A549 treated with dexamethasone at 1 μM for 4 hours (cell line): ENCODE measurements around the gene KRTAP2-3. TPM values are rescaled to one million over a fixed set of nuclear protein-coding genes. Genes with fewer than 3 reads are reported as not detected.

Experiments used
- total RNA-seq: library from RNA; stranded (reverse); fragments of 200-300 nt; extraction: Qiagen RNA extraction; gene quantifications from 5 replicates; pipeline ENCODE4 v1.2.3, GENCODE V29; 2022

The KRTAP2-3 gene, protein sequence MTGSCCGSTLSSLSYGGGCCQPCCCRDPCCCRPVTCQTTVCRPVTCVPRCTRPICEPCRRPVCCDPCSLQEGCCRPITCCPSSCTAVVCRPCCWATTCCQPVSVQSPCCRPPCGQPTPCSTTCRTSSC
- 0.18 TPM in 1 of 5 replicates, not detected in the others for total RNA-seq

DNA sequence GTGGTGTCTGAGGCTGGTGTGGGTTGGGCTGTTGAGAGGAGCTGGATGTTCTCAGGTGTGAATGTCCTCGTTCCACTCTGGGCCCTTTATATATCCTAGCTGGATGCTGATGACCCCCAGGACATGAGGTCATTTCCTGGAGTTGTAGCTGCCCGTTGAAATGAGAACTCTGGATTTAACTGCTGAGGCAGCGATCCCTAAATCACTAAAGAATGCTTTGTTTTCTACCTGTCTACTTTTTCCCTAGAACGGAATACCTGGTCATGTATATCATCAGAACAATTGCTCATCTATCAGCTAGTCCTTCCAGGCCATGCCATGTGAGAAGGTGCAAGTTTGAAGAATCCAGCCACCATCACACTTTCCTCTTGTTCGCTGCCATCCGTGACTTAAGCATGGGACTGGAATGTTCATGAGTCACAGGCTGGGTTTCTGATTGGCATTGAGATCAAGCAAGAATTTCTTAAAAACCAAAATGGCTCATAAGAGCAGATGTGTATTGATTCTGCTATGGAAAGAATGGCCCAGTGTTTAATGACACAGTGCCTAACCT lies at the start of gene KRTAP2-3:
Gene KRTAP2-3, minus strand, starts transcription at position 63 of the 553 bp plus-strand sequence. CDS start 64 bp downstream, outside the sequence.

DNA sequence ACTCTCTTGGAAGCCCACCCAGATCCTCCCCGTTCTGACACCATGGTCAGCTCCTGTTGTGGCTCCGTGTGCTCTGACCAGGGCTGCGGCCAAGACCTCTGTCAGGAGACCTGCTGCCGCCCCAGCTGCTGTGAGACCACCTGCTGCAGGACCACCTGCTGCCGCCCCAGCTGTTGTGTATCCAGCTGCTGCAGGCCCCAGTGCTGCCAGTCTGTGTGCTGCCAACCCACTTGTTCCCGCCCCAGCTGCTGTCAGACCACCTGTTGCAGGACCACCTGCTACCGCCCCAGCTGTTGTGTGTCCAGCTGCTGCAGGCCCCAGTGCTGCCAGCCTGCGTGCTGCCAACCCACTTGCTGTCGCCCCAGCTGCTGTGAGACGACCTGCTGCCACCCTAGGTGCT lies 45.4 kb upstream of the KRTAP2-3 start, which contains the start of gene KRTAP4-9:
Gene KRTAP4-9, plus strand, starts transcription at position 43 of the 400 bp plus-strand sequence. Its CDS starts 0 bp downstream, at position 43.

DNA sequence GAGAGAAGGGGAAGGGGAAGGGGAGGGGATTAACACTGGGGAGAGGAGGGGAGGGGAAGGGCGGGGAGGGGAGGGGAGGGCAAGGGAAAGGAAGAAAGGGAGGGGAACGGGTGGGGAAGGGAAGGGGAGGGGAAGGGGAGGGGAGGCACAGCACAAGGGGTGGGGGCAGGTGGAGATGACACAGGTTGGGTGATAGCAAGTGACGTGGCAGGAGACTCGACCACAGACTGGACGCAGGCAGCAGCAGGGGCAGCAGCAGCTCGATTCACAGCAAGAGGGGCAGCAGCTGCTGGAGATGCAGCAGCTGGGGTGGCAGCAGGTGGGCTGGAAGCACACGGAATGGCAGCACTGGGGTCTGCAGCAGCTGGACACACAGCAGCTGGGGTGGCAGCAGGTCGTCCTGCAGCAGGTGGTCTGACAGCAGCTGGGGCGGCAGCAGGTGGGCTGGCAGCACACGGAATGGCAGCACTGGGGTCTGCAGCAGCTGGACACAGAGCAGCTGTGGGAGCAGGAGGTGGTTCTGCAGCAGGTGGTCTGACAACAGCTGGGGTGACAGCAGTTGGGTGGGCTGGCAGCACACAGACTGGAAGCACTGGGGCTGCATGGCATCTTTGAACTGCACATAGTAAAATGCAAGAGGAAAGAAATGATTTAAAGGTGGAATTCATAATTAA lies 41.8 kb upstream of the KRTAP2-3 start, which contains the start of gene KRTAP4-16:
Gene KRTAP4-16, minus strand, starts transcription at position 624 of the 674 bp plus-strand sequence. Its CDS starts 0 bp downstream, at position 624.

DNA sequence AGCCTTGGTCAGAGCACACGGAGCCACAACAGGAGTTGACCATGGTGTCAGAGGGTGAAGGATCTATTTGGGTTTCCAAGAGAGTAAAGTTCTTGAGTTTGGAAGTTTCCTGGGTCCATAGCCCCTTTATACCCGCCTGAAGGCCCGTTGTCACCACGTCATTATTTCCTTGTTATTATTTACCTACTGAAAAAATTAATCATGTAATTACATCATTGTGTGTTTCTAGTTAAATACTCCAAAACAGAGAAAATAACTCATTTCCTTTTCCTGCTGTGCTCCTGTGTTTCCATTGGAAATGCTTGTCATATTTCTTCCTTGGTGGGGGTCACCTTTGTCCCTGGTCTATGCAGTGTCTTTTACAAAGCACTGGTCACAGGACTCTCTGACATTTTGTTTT lies 38.1 kb upstream of the KRTAP2-3 start, which contains the start of gene KRTAP4-8:
Gene KRTAP4-8, minus strand, starts transcription at position 101 of the 400 bp plus-strand sequence. Its CDS starts 58 bp downstream, at position 43.

DNA sequence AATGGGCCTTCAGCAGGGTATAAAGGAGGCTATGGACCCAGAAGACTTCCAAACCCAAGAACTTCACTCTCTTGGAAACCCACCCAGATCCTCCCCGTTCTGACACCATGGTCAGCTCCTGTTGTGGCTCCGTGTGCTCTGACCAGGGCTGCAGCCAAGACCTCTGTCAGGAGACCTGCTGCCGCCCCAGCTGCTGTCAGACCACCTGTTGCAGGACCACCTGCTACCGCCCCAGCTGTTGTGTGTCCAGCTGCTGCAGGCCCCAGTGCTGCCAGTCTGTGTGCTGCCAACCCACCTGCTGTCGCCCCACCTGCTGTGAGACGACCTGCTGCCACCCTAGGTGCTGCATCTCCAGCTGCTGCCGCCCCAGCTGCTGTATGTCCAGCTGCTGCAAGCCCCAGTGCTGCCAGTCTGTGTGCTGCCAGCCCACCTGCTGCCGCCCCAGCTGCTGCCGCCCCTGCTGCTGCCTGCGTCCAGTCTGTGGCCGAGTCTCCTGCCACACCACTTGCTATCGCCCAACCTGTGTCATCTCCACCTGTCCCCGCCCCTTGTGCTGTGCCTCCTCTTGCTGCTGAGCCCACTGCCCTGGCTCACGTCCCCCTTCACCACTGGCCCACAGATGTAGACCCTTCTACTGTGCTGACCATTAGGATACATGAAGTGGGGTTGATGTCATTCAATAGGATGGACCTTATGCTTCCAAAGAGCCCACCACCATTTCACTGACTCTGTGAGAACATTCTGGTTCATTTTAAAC lies 24.4 kb upstream of the KRTAP2-3 start, which contains the start of gene KRTAP4-7:
Gene KRTAP4-7, plus strand, starts transcription at position 51 of the 757 bp plus-strand sequence. Its CDS starts 57 bp downstream, at position 108.

DNA sequence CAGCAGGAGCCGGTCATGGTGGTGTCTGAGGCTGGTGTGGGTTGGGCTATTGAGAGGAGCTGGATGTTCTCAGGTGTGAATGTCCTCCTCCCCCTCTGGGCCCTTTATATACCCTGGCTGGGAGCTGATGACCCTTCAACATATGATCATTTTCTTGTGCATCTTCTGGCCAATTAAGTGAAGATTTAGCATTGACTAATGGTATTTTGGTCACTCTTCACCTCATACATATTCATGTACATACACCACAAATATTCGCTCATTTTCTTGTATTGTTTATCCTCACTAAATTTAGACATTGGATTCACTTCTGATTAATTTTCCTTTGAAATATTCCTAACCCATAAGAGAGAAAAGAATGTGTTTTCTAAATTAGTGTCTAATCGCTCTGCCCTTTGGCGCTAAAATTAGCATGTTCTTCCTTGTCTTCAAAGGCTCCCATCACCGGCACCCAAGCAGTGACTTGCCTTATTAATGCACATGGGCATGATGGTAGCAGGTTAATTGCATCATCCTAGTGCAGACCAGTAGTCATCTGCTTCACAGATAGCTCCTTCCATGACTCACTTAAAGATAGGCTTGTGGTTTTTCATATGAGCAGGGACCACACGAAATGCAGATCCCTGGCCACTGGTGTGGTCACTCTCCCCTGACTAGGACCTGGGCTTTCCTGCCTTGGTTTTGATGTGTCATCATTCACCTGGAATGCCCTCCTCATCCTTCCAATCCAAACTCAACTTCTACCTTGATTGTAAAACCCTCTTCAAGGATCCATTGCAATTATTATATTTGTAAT lies 6.1 kb upstream of the KRTAP2-3 start, which contains the start of gene KRTAP2-4:
Gene KRTAP2-4, minus strand, starts transcription at position 51 of the 796 bp plus-strand sequence. Its CDS starts 34 bp downstream, at position 17.

DNA sequence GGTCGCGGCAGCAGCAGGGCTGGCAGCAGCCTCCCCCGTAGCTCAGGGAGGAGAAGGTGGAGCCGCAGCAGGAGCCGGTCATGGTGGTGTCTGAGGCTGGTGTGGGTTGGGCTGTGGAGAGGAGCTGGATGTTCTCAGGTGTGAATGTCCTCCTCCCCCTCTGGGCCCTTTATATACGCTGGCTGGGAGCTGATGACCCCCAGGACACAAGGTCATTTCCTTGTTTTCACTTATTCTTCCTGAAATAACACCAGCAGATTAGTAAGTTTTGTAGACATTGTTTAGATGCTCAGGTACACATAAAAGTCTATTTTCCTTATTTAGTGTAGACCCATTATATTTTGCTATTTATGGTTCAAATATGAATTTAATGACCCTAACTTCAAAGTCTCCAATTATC lies 4.8 kb downstream of the KRTAP2-3 start, which contains the start of gene KRTAP2-2:
Gene KRTAP2-2, minus strand, starts transcription at position 101 of the 400 bp plus-strand sequence. Its CDS starts 19 bp downstream, at position 82.

DNA sequence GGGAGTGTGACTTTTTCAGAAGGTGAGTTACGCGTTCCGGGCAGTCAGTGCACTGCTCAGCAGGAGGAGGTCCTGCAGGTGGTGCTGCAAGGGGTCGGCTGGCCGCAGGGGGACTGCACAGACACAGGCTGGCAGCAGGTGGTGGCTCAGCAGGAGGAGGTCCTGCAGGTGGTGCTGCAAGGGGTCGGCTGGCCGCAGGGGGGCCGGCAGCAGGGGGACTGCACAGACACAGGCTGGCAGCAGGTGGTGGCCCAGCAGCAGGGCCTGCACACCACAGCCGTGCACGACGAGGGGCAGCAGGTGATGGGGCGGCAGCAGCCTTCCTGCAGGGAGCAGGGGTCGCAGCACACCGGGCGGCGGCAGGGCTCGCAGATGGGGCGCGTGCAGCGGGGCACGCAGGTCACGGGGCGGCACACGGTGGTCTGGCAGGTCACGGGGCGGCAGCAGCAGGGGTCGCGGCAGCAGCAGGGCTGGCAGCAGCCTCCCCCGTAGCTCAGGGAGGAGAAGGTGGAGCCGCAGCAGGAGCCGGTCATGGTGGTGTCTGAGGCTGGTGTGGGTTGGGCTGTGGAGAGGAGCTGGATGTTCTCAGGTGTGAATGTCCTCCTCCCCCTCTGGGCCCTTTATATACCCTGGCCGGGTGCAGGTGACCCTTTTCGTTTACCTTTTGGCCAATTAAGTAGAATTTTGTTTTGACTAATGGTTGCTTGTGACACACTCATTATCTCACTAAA lies 13.0 kb downstream of the KRTAP2-3 start, which contains the start of gene KRTAP2-1:
Gene KRTAP2-1, minus strand, starts transcription at position 582 of the 731 bp plus-strand sequence. Its CDS starts 49 bp downstream, at position 533.

DNA sequence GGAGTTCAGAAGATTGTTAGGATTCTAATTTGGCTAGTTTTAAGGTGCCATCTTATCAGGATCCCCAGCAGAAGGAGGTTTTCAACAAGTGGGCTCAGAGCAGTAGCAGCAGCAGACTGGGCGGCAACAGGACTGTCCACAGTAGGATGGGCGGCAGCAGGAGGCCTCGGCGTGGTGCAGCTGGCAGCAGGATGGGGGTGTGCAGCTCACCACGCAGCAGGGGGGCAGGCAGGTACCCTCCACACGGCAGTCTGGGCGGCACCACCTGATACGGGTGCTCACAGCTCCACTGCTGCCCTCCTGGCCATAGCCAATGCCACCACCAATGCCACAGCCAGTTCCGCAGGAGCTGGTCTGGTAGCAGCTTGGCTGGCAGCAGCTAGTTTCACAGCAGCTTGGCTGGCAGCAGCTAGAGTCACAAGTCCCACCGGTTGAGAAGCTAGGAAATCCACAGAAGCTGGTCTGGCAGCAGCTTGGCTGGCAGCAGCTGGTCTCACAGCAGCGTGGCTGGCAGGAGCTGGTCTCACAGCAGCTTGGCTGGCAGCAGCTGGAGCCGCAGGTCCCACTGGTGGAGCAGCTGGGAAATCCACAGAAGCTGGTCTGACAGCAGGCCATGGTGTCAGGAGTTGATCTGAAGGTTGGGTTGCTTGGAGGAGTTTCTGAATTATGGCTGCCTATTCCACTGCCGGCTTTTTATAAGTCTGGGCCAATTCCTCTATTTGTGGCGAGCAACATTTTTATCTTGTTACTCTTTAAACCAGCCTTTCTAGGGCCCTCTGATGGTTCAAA lies 18.9 kb downstream of the KRTAP2-3 start, which contains the start of gene KRTAP1-1:
Gene KRTAP1-1, minus strand, starts transcription at position 668 of the 789 bp plus-strand sequence. Its CDS starts 53 bp downstream, at position 615.

DNA sequence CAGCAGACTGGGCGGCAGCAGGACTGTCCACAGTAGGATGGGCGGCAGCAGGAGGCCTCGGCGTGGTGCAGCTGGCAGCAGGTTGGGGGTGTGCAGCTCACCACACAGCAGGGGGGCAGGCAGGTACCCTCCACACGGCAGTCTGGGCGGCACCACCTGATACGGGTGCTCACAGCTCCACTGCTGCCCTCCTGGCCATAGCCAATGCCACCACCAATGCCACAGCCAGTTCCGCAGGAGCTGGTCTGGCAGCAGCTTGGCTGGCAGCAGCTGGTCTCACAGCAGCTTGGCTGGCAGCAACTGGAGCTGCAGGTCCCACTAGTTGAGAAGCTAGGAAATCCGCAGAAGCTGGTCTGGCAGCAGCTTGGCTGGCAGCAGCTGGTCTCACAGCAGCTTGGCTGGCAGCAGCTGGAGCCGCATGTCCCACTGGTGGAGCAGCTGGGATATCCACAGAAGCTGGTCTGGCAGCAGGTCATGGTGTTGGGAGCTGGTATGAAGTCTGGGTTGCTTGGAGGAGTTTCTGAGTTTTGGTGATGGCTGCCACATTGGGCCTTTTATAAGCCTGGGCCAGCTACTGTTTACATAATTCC lies 25.5 kb downstream of the KRTAP2-3 start, which contains the start of gene KRTAP1-3:
Gene KRTAP1-3, minus strand, starts transcription at position 529 of the 590 bp plus-strand sequence. Its CDS starts 53 bp downstream, at position 476.

DNA sequence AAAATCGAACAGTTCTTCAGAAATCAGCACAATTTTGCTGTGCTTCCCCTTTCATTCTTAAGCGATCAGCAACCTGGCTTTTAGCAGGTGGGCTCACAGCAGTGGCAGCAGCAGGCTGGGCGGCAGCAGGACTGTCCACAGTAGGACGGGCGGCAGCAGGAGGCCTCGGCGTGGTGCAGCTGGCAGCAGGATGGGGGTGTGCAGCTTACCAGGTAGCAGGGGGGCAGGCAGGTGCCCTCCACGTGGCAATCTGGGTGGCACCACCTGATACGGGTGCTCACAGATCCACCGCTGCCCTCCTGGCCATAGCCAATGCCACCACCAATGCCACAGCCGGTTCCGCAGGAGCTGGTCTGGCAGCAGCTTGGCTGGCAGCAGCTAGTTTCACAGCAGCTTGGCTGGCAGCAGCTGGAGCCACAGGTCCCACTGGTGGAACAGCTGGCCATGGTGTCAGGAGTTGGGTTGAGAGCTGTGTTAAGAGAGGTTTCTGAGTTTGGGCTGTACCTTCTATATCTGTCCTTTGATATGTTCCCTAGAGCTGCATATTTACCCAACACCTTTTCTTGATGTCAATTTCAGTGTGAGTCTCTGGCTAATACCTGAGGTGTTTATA lies 30.2 kb downstream of the KRTAP2-3 start, which contains the start of gene KRTAP1-4:
Gene KRTAP1-4, minus strand, starts transcription at position 563 of the 613 bp plus-strand sequence. Its CDS starts 117 bp downstream, at position 446.

DNA sequence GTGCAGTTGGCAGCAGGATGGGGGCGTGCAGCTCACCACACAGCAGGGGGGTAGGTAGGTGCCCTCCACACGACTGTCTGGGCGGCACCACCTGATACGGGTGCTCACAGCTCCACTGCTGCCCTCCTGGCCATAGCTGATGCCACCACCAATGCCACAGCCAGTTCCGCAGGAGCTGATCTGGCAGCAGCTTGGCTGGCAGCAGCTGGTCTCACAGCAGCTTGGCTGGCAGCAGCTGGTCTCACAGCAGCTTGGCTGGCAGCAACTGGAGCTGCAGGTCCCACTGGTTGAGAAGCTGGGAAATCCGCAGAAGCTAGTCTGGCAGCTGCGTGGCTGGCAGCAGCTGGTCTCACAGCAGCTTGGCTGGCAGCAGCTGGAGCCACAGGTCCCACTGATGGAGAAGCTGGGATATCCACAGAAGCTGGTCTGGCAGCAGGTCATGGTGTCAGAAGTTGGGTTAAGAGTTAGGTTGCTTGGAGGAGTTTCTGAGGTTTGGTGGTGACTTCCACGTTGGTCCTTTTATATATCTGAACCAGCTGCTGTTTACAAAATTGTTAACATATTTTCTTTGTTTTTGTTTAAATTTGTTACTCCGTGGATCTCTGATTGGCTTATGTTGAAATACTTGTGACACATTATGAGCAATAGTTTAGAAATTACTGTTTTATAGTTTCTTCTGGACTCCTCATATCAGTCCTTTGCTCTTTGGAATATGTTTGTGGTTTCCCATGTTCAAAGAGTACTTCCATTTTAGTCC lies 33.0 kb downstream of the KRTAP2-3 start, which contains the start of gene KRTAP1-5:
Gene KRTAP1-5, minus strand, starts transcription at position 494 of the 757 bp plus-strand sequence. Its CDS starts 53 bp downstream, at position 441.

Other genes with a start within 250 kb of the KRTAP2-3 start
- 66.5 to 79.2 TPM (median 70.8 TPM) in 5 replicates for gene KRT10, start 237.5 kb downstream of the KRTAP2-3 start, total RNA-seq
- not detected in 5 replicates for gene KRT12, start 192.9 kb downstream of the KRTAP2-3 start, total RNA-seq
- gene KRT20, start 174.9 kb downstream of the KRTAP2-3 start, total RNA-seq, result 0.11 to 0.49 TPM (median 0.19 TPM) in 5 replicates
- gene KRT23, start 122.5 kb downstream of the KRTAP2-3 start, total RNA-seq, result 0.07 to 0.18 TPM (median 0.08 TPM) in 5 replicates
- not detected in 5 replicates for gene KRT39, start 93.2 kb downstream of the KRTAP2-3 start, total RNA-seq
- not detected in 5 replicates for gene KRT40, start 75.8 kb downstream of the KRTAP2-3 start, total RNA-seq
- gene KRTAP3-3, start 66.0 kb downstream of the KRTAP2-3 start, total RNA-seq, result not detected in 5 replicates
- 0.16 to 0.41 TPM (median 0.28 TPM) in 4 of 5 replicates, not detected in the other for gene KRTAP3-2, start 60.2 kb downstream of the KRTAP2-3 start, total RNA-seq
- not detected in 5 replicates for gene KRTAP3-1, start 51.0 kb downstream of the KRTAP2-3 start, total RNA-seq
- gene KRTAP1-5, start 32.9 kb downstream of the KRTAP2-3 start, total RNA-seq, result not detected in 5 replicates
- not detected in 5 replicates for gene KRTAP1-4, start 29.9 kb downstream of the KRTAP2-3 start, total RNA-seq
- gene KRTAP1-3, start 25.2 kb downstream of the KRTAP2-3 start, total RNA-seq, result not detected in 5 replicates
- gene KRTAP1-1, start 18.7 kb downstream of the KRTAP2-3 start, total RNA-seq, result not detected in 5 replicates
- not detected in 5 replicates for gene KRTAP2-1, start 12.8 kb downstream of the KRTAP2-3 start, total RNA-seq
- not detected in 5 replicates for gene KRTAP2-2, start 4.9 kb downstream of the KRTAP2-3 start, total RNA-seq
- not detected in 5 replicates for gene KRTAP2-4, start 5.8 kb upstream of the KRTAP2-3 start, total RNA-seq
- gene KRTAP4-7, start 24.0 kb upstream of the KRTAP2-3 start, total RNA-seq, result not detected in 5 replicates
- not detected in 5 replicates for gene KRTAP4-8, start 38.0 kb upstream of the KRTAP2-3 start, total RNA-seq
- gene KRTAP4-16, start 42.1 kb upstream of the KRTAP2-3 start, total RNA-seq, result not detected in 5 replicates
- gene KRTAP4-9, start 45.3 kb upstream of the KRTAP2-3 start, total RNA-seq, result not detected in 5 replicates
- not detected in 5 replicates for gene KRTAP4-11, start 58.3 kb upstream of the KRTAP2-3 start, total RNA-seq
- not detected in 5 replicates for gene KRTAP4-12, start 64.1 kb upstream of the KRTAP2-3 start, total RNA-seq
- not detected in 5 replicates for gene KRTAP4-6, start 80.4 kb upstream of the KRTAP2-3 start, total RNA-seq
- gene KRTAP4-5, start 89.7 kb upstream of the KRTAP2-3 start, total RNA-seq, result not detected in 5 replicates
- gene KRTAP4-4, start 100.6 kb upstream of the KRTAP2-3 start, total RNA-seq, result not detected in 5 replicates
- gene KRTAP4-3, start 108.1 kb upstream of the KRTAP2-3 start, total RNA-seq, result not detected in 5 replicates
- gene KRTAP4-2, start 118.1 kb upstream of the KRTAP2-3 start, total RNA-seq, result not detected in 5 replicates
- 0.14 to 0.25 TPM (median 0.24 TPM) in 3 of 5 replicates, not detected in the others for gene KRTAP4-1, start 124.8 kb upstream of the KRTAP2-3 start, total RNA-seq
- gene KRTAP9-1, start 129.8 kb upstream of the KRTAP2-3 start, total RNA-seq, result not detected in 5 replicates
- not detected in 5 replicates for gene KRTAP9-2, start 166.5 kb upstream of the KRTAP2-3 start, total RNA-seq
- gene KRTAP9-3, start 172.3 kb upstream of the KRTAP2-3 start, total RNA-seq, result not detected in 5 replicates
- gene KRTAP9-8, start 177.9 kb upstream of the KRTAP2-3 start, total RNA-seq, result not detected in 5 replicates
- not detected in 5 replicates for gene KRTAP9-4, start 189.6 kb upstream of the KRTAP2-3 start, total RNA-seq
- not detected in 5 replicates for gene KRTAP9-9, start 195.3 kb upstream of the KRTAP2-3 start, total RNA-seq
- gene KRTAP9-6, start 205.3 kb upstream of the KRTAP2-3 start, total RNA-seq, result not detected in 5 replicates
- gene KRTAP9-7, start 215.6 kb upstream of the KRTAP2-3 start, total RNA-seq, result not detected in 5 replicates
- gene KRTAP29-1, start 242.7 kb upstream of the KRTAP2-3 start, total RNA-seq, result not detected in 5 replicates
- not detected in 5 replicates for gene KRTAP16-1, start 249.2 kb upstream of the KRTAP2-3 start, total RNA-seq